ENCODE data around the gene ELF2.
"Not testable (repeated sequence)": the region's sequence is repeated elsewhere in the genome, so short reads cannot be mapped to it uniquely, and the experiment has no call there.

Gene ELF2

DNA sequence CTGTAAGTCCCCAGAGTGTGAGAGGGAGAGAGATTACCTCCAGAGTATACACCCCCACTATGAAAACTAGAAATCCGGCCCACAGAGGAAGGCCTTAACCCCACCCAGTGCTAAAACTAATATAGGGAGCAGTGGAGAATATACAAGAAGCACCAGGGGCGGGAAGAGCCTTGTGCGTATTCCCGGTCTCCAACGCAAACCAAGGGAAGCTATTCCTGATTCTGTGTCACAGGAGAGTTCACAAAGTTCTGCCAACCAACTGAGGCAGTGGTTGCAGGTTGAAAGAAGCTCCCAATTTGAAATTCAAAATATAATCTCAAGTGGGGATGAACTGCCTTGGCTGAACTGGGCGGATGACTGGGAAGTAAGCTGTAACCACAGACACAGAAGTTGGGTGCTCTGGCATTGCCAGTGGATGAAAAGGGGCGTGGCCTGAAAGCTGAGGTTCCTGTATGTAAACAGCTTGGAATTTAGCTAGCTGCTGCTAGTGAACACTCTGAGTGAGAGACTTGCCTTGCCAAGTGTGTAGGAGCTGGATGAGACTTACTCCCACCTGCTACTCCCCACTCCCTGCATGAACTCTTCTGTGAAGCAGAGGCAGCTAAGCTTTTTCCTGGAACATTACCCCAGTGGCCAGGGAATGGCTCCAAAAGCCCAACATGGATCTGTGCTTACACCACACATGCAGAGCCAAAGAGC, 32.7 kb downstream of the ELF2 start:
- DNase-seq (ENCODE audit: low read depth): peak; percentile 97

- DNase-seq (ENCODE audit: low read depth): no peak
Observed at GRCh38 chr4:139142980-139143379, 34.0 kb downstream of the ELF2 start.

DNA sequence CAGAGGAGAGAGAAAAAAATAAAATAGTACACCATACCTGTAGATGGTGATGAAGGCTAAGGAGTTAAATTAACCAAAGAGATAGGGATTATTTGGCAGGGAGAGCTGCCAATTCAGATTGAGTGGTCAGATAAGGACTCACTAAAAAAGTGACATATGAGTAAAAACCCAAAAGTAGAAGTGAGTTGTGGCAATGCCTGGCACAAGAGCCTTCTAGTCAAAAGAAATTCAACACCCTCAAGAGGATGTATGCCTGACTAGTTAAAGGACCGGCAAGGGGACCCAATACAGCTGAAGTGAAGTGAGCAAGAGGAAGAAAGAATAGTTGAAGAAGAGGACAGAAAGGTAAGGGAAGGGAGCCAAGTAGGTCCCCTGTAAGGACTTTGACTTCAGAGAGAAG, 34.9 kb downstream of the ELF2 start:
- DNase-seq (ENCODE audit: low read depth): no peak

DNA sequence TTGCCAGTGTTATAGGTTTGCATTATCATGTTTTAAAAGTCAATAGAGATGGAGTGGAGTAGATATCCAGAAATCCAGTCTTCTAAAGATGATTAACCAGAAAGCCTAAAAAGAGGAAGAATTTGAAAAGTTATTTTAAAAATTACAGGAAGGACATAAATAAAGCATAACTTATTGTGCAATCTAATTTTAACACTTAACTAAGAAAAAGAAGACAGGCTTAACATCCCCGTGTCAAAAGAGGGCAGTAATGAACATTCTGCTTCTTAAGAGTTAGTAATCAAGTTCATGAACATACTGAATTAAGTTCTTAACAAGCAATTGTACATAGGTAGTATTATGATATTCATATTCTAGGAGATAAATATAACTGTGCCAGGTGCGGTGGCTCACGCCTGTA, 39.3 kb downstream of the ELF2 start:
- DNase-seq (ENCODE audit: low read depth): no peak

GRCh38 chr4:139134403-139134802, 42.6 kb downstream of the ELF2 start:
- no peak for DNase-seq (ENCODE audit: low read depth)

- DNase-seq (ENCODE audit: low read depth): no peak
Observed at GRCh38 chr4:139131209-139131870, 45.7 kb downstream of the ELF2 start.

GRCh38 chr4:139129206-139129605, 47.8 kb downstream of the ELF2 start:
- DNase-seq (ENCODE audit: low read depth): no peak

- DNase-seq (ENCODE audit: low read depth): no peak
Observed at GRCh38 chr4:139126898-139127297, 50.1 kb downstream of the ELF2 start.

- no peak for DNase-seq (ENCODE audit: low read depth)
Observed at GRCh38 chr4:139123910-139124309, 53.1 kb downstream of the ELF2 start.

DNA sequence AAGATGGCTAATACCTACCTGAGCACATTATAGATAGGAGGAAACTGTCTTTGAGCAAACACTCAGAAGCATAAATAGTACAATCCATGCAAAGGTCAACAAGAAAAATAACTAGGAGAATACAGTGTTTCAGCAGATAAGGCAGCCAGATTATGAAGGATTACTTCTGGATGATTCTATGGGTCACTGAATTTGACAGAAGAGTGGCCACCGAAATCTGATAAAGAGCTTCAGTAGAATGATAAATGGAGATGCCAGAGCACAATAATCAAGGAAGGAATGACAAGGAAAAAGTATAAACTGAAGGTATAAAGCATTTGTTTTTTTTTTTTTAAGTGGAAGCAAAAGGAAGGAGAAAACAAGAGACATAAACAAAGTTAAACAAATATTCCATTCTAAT, 58.7 kb downstream of the ELF2 start:
- DNase-seq (ENCODE audit: low read depth): no peak

DNA sequence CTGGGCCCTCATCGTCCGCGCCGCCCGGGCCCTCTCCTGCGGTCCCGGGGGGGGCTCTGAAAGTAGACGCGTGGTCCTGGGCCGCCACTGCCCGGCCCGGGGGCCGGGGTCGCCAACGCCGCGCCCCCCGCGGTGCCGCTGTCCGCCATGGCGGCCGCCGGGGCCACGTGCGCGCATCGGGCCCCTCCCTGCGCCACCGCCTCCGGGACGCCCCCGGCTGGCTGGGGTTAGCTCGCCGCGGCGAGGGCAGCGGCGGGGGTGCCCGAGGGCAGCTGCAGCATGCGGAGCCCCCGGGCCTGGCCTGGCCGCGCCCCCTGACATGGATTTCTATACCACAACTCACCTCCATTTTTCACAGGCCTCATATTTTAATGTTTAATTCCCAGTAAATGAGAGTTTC, 61.8 kb downstream of the ELF2 start:
- DNase-seq (ENCODE audit: low read depth): no peak

- DNase-seq (ENCODE audit: low read depth): not testable (repeated sequence)
Observed at GRCh38 chr4:139114795-139115194, 62.2 kb downstream of the ELF2 start.

DNA sequence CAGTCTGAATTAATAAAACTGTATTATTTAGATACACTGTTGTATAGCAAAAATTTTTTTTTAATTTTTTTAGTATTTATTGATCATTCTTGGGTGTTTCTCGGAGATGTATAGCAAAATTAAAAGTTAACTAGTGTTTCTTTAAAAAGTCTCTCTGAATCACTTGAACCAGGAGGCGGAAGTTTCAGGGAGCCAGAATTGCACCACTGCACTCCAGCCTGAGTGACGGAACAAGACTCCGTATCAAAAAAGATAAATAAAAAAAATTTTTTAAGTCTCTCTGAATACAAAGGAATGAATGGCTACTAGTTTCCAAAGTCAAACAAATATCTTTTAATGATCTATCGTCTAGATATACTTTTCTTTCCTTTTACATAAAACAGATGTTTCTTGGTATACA, 64.4 kb downstream of the ELF2 start:
- DNase-seq (ENCODE audit: low read depth): no peak

DNA sequence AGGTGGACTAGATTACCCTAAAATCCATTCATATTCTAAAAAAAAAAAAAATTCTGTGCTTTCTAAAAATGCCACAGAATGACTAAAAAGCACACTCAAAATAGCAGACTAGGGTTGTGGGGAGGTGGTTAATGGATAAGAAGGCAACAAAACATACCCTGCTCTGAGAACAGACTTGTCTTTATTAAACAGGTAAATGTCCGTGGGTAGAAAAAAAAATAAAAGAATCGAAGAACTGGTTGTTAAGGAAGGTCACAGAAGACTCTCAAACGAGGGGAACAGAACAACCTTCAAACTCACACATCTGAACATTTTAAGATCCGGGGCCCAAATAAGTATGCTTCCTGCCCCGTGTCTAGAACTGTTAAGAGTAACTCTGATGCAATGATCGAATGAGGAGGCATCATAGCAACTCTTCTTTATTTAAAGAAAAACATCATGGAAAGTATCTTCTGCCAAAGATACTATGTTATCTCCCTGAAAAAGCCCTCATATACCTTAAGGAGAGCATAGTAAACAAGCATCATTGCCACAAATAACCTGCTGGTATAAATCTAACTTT, 68.4 kb downstream of the ELF2 start:
- DNase-seq (ENCODE audit: low read depth): no peak

GRCh38 chr4:139099366-139099982, 77.5 kb downstream of the ELF2 start:
- peak; percentile 76 for DNase-seq (ENCODE audit: low read depth)

- DNase-seq (ENCODE audit: low read depth): no peak
Observed at GRCh38 chr4:139092271-139092670, 84.7 kb downstream of the ELF2 start.

DNA sequence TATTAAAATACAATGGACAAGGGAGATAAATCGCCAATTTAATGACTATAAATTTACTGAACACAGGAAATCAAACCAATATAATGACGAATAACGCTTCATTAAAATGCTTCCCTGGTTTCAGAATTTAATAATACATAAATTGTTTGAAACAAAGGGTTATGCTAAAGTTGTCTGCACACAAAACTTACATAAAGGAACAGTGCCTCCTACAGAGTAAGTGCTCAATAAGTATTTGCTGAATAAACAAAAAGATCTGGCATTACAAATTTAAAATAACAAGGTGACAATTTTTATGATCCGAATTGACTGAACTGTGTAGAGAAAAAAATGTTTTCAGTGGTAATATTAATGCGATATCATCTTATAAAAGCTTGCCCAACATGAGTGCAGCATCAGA, 91.9 kb downstream of the ELF2 start:
- DNase-seq (ENCODE audit: low read depth): peak; percentile 29

DNA sequence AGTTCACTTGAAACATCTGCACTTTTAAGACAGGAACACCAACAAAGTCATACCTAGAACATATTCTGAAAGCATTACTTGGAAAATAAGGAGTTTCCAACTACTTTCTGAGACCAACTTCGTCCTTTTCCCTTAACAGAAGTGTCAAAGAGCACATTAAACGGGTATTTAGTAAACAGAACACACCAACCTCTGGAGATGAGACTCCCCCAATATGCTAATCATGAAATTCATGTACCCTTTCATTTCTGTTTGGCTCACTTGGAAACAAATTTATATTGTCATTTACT, 92.3 kb downstream of the ELF2 start:
- no peak for DNase-seq (ENCODE audit: low read depth)

DNA sequence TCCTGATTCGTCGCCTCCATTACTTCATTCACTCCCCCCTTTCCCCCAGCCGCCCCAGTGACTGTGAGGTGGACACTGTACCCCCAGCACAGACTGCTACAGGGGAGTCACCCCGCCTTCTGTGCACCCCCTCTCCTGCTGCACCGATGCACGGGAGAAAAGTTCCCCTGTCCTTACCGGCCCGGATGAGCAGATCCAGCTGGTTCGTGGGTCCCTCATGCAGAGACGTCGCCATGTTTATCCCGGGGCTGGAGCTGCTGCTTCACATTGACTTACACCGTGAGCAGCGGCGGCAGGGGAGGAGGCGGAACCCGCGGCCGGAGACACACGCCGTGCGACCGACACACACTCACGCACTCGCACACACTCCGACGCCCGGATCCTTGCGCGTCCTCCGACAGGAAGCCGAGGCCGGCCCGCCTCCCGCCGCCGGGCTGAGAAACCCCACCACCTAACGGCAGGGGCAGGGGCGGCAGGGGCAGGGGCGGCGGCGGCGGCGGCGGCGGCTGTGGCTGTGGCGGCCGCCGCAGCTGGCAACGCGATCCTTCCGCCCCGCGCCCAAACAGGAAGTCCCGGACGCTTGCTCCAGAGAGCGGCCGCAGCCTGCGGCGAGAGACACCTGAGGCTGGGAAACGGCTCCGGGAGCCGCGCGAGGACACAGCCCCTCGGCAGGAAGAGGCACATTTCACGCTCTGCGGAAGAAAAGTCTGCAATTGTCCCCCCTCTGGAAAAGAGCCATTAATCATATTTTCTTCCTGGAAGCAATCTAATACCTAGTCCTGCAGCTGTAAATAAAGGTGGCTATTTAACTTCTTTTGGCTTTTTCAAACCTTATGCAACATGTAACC, 92.8 kb downstream of the ELF2 start:
- DNase-seq (ENCODE audit: low read depth): peak; percentile 91

GRCh38 chr4:139083607-139083955, 93.4 kb downstream of the ELF2 start:
- DNase-seq (ENCODE audit: low read depth): no peak

GRCh38 chr4:139082750-139083606, 94.0 kb downstream of the ELF2 start:
- peak; percentile 97 for DNase-seq (ENCODE audit: low read depth)

DNA sequence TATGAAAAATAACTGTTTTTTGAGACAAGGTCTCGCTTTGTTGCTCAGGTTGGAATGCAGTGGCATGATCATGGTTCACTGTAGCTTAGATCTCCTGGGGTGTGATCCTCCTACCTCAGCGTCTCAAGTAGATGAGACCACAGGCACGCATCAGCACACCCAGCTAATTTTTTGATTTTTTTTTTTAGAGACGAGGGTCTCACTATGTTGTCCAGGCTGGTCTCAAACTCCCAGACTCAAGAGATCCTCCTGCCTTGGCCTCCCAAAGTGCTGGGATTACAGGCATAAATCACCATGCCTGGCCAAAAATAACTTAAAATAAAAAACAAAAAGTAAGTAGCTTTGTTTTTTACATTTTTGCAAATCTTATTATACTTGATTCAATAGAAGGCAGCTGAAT, 98.1 kb downstream of the ELF2 start:
- DNase-seq (ENCODE audit: low read depth): no peak

Data from amniotic epithelial cell (primary cell).